CD14-positive monocyte (primary cell): ENCODE measurements around the gene FNDC10. TPM values are rescaled to one million over a fixed set of nuclear protein-coding genes. Genes with fewer than 3 reads are reported as not detected.
A peak's percentile ranks its signal among the peaks of the same experiment; 100 is the strongest.
"Not testable (repeated sequence)": the region's sequence is repeated elsewhere in the genome, so short reads cannot be mapped to it uniquely, and the experiment has no call there.

Source experiments
- DNase-seq, 3 donors: peaks; one replicate each; pipeline ENCODE4 v3.0.0-alpha.2; 2011 to 2022
- H2AFZ ChIP-seq: 2 replicates; pipeline ENCODE4 v1.6.0; 2012; ENCODE audit warnings: mild to moderate bottlenecking, low read depth, low read length, inconsistent platforms; ENCODE audit not compliant: insufficient read depth, poor library complexity, severe bottlenecking
- H3K27ac ChIP-seq, 2 donors: 1 replicate in 1 of 2; 2 replicates in 1 of 2; pipeline ENCODE4 v1.5.1; 2012 to 2013; ENCODE audit warnings: low read length in 2 of 2, control low read depth in 1 of 2, inconsistent platforms in 1 of 2, low read depth in 1 of 2, mild to moderate bottlenecking in 1 of 2
- H3K27me3 ChIP-seq, 2 donors: one replicate each; pipeline versions ENCODE4 v1.6.0 to v1.6.1; 2011 to 2013; ENCODE audit warnings: low read length in 2 of 2; ENCODE audit not compliant: control insufficient read depth in 2 of 2, insufficient read depth in 2 of 2
- H3K36me3 ChIP-seq, 2 donors: replicated peaks in 1 of 2; 1 replicate in 1 of 2; 2 replicates in 1 of 2; pipeline versions ENCODE4 v1.5.1 to v1.6.1; 2012 to 2013; ENCODE audit warnings: low read length in 2 of 2, control low read depth in 1 of 2, inconsistent platforms in 1 of 2, mild to moderate bottlenecking in 1 of 2; ENCODE audit not compliant: insufficient read depth in 2 of 2, control insufficient read depth in 1 of 2
- H3K4me1 ChIP-seq, 2 donors: 1 replicate in 1 of 2; 2 replicates in 1 of 2; pipeline versions ENCODE4 v1.5.1 to v1.6.1; 2012 to 2013; ENCODE audit warnings: low read length in 2 of 2, control low read depth in 1 of 2, inconsistent platforms in 1 of 2, mild to moderate bottlenecking in 1 of 2, moderate library complexity in 1 of 2; ENCODE audit not compliant: insufficient read depth in 2 of 2, control insufficient read depth in 1 of 2
- H3K4me2 ChIP-seq: replicated peaks from 2 replicates; pipeline ENCODE3; 2012; ENCODE audit warnings: low read length, moderate library complexity, mild to moderate bottlenecking; ENCODE audit not compliant: poor library complexity, severe bottlenecking; ENCODE audit errors: extremely low read depth
- H3K4me3 ChIP-seq, 3 experiments: fragments of 200-600 bp in 1 of 3; sonication (generic) in 1 of 3; replicated peaks in 1 of 3; 1 replicate in 2 of 3; 2 replicates in 1 of 3; pipeline ENCODE4 v1.5.1; 2011 to 2013; ENCODE audit warnings: low read length in 3 of 3, mild to moderate bottlenecking in 3 of 3, control low read depth in 2 of 3, low read depth in 2 of 3, inconsistent platforms in 1 of 3, moderate library complexity in 1 of 3
- H3K79me2 ChIP-seq: 2 replicates; pipeline ENCODE4 v1.6.0; 2012; ENCODE audit warnings: mild to moderate bottlenecking, control low read depth, inconsistent platforms, low read length, moderate library complexity; ENCODE audit not compliant: insufficient read depth
- H3K9ac ChIP-seq: 2 replicates; pipeline ENCODE4 v1.6.0; 2017; ENCODE audit warnings: low read length, mild to moderate bottlenecking; ENCODE audit not compliant: insufficient read depth, poor library complexity, severe bottlenecking
- H3K9me3 ChIP-seq, 2 donors: replicated peaks in 1 of 2; 1 replicate in 1 of 2; 2 replicates in 1 of 2; pipeline versions ENCODE4 v1.5.1 to v1.6.1; 2012 to 2013; ENCODE audit warnings: low read length in 2 of 2, control low read depth in 1 of 2; ENCODE audit not compliant: control insufficient read depth in 1 of 2, insufficient read depth in 1 of 2
- H4K20me1 ChIP-seq: 2 replicates; pipeline ENCODE4 v1.6.0; 2012; ENCODE audit warnings: mild to moderate bottlenecking, low read length, control low read depth, moderate library complexity; ENCODE audit not compliant: insufficient read depth
- H3K27ac Mint-ChIP-seq, 7 donors: one replicate each; pipeline ENCODE4 v1.8.0; 2020; ENCODE audit warnings: mild to moderate bottlenecking in 7 of 7, mixed read lengths in 7 of 7, moderate library complexity in 6 of 7, inconsistent platforms in 2 of 7
- H3K27me3 Mint-ChIP-seq, 3 donors: one replicate each; pipeline ENCODE4 v1.8.0; 2021 to 2022; ENCODE audit warnings: low read depth in 3 of 3, mild to moderate bottlenecking in 3 of 3, mixed read lengths in 3 of 3, moderate library complexity in 3 of 3, inconsistent platforms in 1 of 3
- H3K36me3 Mint-ChIP-seq, 2 donors: one replicate each; pipeline ENCODE4 v1.8.0; 2020; ENCODE audit warnings: mixed read lengths in 2 of 2, inconsistent platforms in 1 of 2, mild to moderate bottlenecking in 1 of 2
- H3K4me1 Mint-ChIP-seq: one replicate; pipeline ENCODE4 v1.8.0; 2020; ENCODE audit warnings: mild to moderate bottlenecking, mixed read lengths
- H3K4me3 Mint-ChIP-seq, 2 donors: one replicate each; pipeline ENCODE4 v1.8.0; 2020; ENCODE audit warnings: mild to moderate bottlenecking in 2 of 2, mixed read lengths in 2 of 2, moderate library complexity in 1 of 2
- H3K9me3 Mint-ChIP-seq, 7 donors: one replicate each; pipeline ENCODE4 v1.8.0; 2020 to 2022; ENCODE audit warnings: mixed read lengths in 7 of 7, mild to moderate bottlenecking in 6 of 7, moderate library complexity in 6 of 7, inconsistent platforms in 2 of 7
- WGBS: methylation state at CpG from one replicate; pipeline ENCODE4 v1.1.5; 2013; ENCODE audit warnings: missing lambda C conversion rate; ENCODE audit not compliant: insufficient coverage; 5-methylcytosine and 5-hydroxymethylcytosine counted together
- intact Hi-C, 2 donors: fragments of 100-400 bp; cut with micrococcal nuclease; formaldehyde crosslinking; loops; one replicate each; pipeline versions ENCODE4 v1.15.0 to v1.15.1; 2023
- polyA plus RNA-seq, 3 donors: library from polyadenylated mRNA; depleted of rRNA in 1 of 3; unstranded in 2 of 3; stranded (reverse) in 1 of 3; fragments of 300-500 nt in 2 of 3; fragments of >200 nt in 1 of 3; fragmentation: Illumina TruSeq in 2 of 3; gene quantifications; 1 replicate in 2 of 3; 2 replicates in 1 of 3; pipeline ENCODE4 v1.2.3, GENCODE V29; 2012 to 2021
- TF ChIP-seq, protein P1 (sequence below): fragments of 200-600 bp; IDR thresholded peaks from one replicate; pipeline ENCODE4 v1.8.0; 2022; ENCODE audit warnings: antibody characterized with exemption, mild to moderate bottlenecking

The FNDC10 gene
- polyA plus RNA-seq, 3 donors = 0.46 to 3.4 (median 1.5) TPM

GRCh38 chr1:1596493-1597274, 3.3 kb downstream of the FNDC10 start:
- Histone ChIP-seq H3K27ac (no peak overlapping the region), H3K4me3 (no peak overlapping the region), H2AFZ (no peak overlapping the region), H3K9me3 (no peaks in the 10 kb centered on the region), H3K36me3 (no peaks in the 10 kb centered on the region), H3K27me3 (peaks cover 0 to 26% of the 10 kb centered on the region in 2 donors), H3K79me2 (no peaks in the 10 kb centered on the region), H3K9ac (no peak overlapping the region), H3K4me1 (peaks cover 25 to 39% of the 10 kb centered on the region in 2 donors), H3K4me2 (no peak overlapping the region), H4K20me1 (no peaks in the 10 kb centered on the region)
- Mint-ChIP-seq H3K27ac (no peak overlapping the region), H3K9me3 (peaks cover 0 to 2% (median 0%) of the 10 kb centered on the region in 7 donors), H3K4me1 (peaks cover 19% of the 10 kb centered on the region), H3K36me3 (no peaks in the 10 kb centered on the region), H3K4me3 (no peak overlapping the region), H3K27me3 (peaks cover 10 to 17% (median 11%) of the 10 kb centered on the region in 3 donors)
- TF ChIP-seq, protein P1, sequence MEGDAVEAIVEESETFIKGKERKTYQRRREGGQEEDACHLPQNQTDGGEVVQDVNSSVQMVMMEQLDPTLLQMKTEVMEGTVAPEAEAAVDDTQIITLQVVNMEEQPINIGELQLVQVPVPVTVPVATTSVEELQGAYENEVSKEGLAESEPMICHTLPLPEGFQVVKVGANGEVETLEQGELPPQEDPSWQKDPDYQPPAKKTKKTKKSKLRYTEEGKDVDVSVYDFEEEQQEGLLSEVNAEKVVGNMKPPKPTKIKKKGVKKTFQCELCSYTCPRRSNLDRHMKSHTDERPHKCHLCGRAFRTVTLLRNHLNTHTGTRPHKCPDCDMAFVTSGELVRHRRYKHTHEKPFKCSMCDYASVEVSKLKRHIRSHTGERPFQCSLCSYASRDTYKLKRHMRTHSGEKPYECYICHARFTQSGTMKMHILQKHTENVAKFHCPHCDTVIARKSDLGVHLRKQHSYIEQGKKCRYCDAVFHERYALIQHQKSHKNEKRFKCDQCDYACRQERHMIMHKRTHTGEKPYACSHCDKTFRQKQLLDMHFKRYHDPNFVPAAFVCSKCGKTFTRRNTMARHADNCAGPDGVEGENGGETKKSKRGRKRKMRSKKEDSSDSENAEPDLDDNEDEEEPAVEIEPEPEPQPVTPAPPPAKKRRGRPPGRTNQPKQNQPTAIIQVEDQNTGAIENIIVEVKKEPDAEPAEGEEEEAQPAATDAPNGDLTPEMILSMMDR = no peak
- DNase-seq = peak in 1 of 3 donors; percentile 4
- intact Hi-C loops = no loop called here
- 49% methylated on average over 12 of the region's 12 CpGs for WGBS

DNA sequence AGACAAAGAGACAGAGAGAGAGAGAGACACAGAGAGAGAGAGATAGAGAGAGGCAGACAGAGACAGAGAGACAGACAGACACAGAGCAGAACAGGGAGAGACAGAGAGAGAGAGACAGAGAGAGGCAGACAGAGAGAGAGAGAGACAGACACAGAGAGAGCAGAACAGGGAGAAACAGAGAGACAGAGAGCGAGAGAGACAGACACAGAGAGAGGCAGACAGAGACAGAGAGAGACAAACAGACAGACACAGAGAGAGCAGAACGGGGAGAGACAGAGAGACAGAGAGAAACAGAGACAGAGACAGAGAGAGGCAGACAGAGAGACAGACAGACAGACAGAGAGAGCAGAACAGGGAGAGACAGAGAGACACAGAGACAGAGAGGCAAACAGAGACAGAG, 4.6 kb downstream of the FNDC10 start:
- not testable (repeated sequence) for H3K27ac ChIP-seq, H3K9ac ChIP-seq

More for the DNA sequence above, 4.6 kb downstream of the FNDC10 start:
- H3K36me3 Mint-ChIP-seq, H3K36me3 ChIP-seq, H2AFZ ChIP-seq, H3K9me3 Mint-ChIP-seq, H3K4me3 ChIP-seq, H3K4me2 ChIP-seq, H3K27ac Mint-ChIP-seq, DNase-seq, H3K79me2 ChIP-seq, intact Hi-C loops, H3K4me3 Mint-ChIP-seq, H3K9me3 ChIP-seq, H4K20me1 ChIP-seq: not testable (repeated sequence)
- H3K27me3 Mint-ChIP-seq = peaks cover 11 to 14% (median 12%) of the 10 kb centered on the region in 3 donors
- 93% methylated on average over 2 of the region's 2 CpGs for WGBS
- Histone ChIP-seq H3K4me1 (peaks cover 13 to 25% of the 10 kb centered on the region in 2 donors), H3K27me3 (peaks cover 0 to 21% of the 10 kb centered on the region in 2 donors)
- H3K4me1 Mint-ChIP-seq = peaks cover 13% of the 10 kb centered on the region
